ENCODE data around the gene E2F4. TPM values are rescaled to one million over a fixed set of nuclear protein-coding genes. Genes with fewer than 3 reads are reported as not detected.

The E2F4 gene
- polyA plus RNA-seq, 1 experiment: 83.2 TPM

- Histone ChIP-seq H3K4me3 (ENCODE audit: low read depth, low read length) (no peak overlapping the region), H3K27me3 (ENCODE audit: control insufficient read depth, insufficient read depth, low read length) (no peaks in the 10 kb centered on the region), H3K36me3 (ENCODE audit: control insufficient read depth, insufficient read depth, low read length) (peaks cover 29% of the 10 kb centered on the region)
- DNase-seq (ENCODE audit: low read depth): no peak
- CTCF ChIA-PET: interaction anchor here (1.0 to 1.8 kb wide), 2 partner anchors 8 to 13 kb away, joined by 3 to 7 read pairs; partner anchors contain the start of gene TMEM208
- POLR2A ChIA-PET: no interaction called here
- TF ChIP-seq CTCF (IDR thresholded peaks at IDR 0.05; ENCODE audit: insufficient read depth, low read depth, low read length): no peak
Measured at GRCh38 chr16:67240506-67240905, 48.6 kb downstream of the E2F4 start.

GRCh38 chr16:67241008-67241900, 49.3 kb downstream of the E2F4 start:
- no peak for TF ChIP-seq CTCF (IDR thresholded peaks at IDR 0.05; ENCODE audit: insufficient read depth, low read depth, low read length)
- Histone ChIP-seq H3K36me3 (ENCODE audit: control insufficient read depth, insufficient read depth, low read length) (peaks cover 22% of the 10 kb centered on the region), H3K27me3 (ENCODE audit: control insufficient read depth, insufficient read depth, low read length) (no peaks in the 10 kb centered on the region), H3K4me3 (ENCODE audit: low read depth, low read length) (no peak overlapping the region)
- ChIA-PET CTCF (interaction anchor here (0.6 to 1.8 kb wide), 4 partner anchors 9 to 132 kb away, joined by 3 to 7 read pairs (median 6); partner anchors contain the start of gene TMEM208), POLR2A (interaction anchor here (0.6 kb wide), 1 partner anchor 15 kb away, joined by 4 read pairs; no protein-coding TSS in a partner anchor)
- peak; percentile 69 for DNase-seq (ENCODE audit: low read depth)

- TF ChIP-seq CTCF (IDR thresholded peaks at IDR 0.05; ENCODE audit: insufficient read depth, low read depth, low read length): no peak
- Histone ChIP-seq H3K36me3 (ENCODE audit: control insufficient read depth, insufficient read depth, low read length) (peaks cover 15% of the 10 kb centered on the region), H3K27me3 (ENCODE audit: control insufficient read depth, insufficient read depth, low read length) (no peaks in the 10 kb centered on the region), H3K4me3 (ENCODE audit: low read depth, low read length) (no peak overlapping the region)
- no peak for DNase-seq (ENCODE audit: low read depth)
- CTCF ChIA-PET: interaction anchor here (0.6 to 1.6 kb wide), 2 partner anchors 19 to 131 kb away, joined by 6 read pairs; no protein-coding TSS in a partner anchor
- POLR2A ChIA-PET: no interaction called here
Measured at GRCh38 chr16:67242138-67242730, 50.3 kb downstream of the E2F4 start.

GRCh38 chr16:67243481-67243880, 51.5 kb downstream of the E2F4 start:
- ChIA-PET CTCF (interaction anchor here (1.9 kb wide), 1 partner anchor 12 kb away, joined by 5 read pairs; no protein-coding TSS in a partner anchor), POLR2A (no interaction called here)
- no peak overlapping the region for H3K4me3 ChIP-seq (ENCODE audit: low read depth, low read length)

More at GRCh38 chr16:67243481-67243880, 51.5 kb downstream of the E2F4 start:
- peaks cover 7% of the 10 kb centered on the region for H3K36me3 ChIP-seq (ENCODE audit: control insufficient read depth, insufficient read depth, low read length)
- H3K27me3 ChIP-seq (ENCODE audit: control insufficient read depth, insufficient read depth, low read length): no peaks in the 10 kb centered on the region
- DNase-seq (ENCODE audit: low read depth): no peak
- no peak for TF ChIP-seq CTCF (IDR thresholded peaks at IDR 0.05; ENCODE audit: insufficient read depth, low read depth, low read length)
